Stimulated activated CD8-positive, alpha-beta memory T cell treated with anti-CD3 and anti-CD28 coated beads, Interleukin-4, amount 100 ng/mL, for 4 hours (primary cell): ENCODE data around the gene FOXG1.

Experiments used
- DNase-seq, 2 donors: peaks; one replicate each; pipeline ENCODE4 v3.0.0-alpha.2; 2020; ENCODE audit warnings: low read depth in 2 of 2, low spot score in 1 of 2

The FOXG1 gene

DNA sequence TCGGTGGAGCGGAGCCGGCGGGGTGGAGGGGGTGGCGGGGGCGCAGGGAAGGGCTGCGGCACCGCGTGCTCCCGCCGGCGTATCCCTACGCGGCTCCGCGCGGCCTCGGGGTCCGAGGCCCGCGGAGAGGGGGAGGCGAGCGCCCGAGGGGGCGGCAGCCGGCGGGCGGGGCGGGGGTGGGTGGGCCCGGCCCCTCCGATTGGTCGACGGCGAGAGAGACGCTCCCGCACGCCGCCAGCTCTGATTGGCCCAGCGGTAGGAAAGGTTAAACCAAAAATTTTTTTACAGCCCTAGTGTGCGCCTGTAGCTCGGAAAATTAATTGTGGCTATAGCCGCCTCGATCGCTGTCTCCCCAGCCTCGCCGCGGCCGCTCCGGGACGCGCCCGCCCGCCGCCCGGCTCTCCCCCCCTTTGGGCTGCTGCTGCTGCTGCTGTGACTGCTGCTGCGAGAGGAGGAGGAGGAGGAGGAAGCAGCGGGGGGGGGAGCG is at the start of gene FOXG1:
Gene FOXG1 (plus strand): TSS at position 319 of the 487 bp plus-strand sequence. CDS start 493 bp downstream, outside the sequence.
- DNase-seq, result no peak

DNA sequence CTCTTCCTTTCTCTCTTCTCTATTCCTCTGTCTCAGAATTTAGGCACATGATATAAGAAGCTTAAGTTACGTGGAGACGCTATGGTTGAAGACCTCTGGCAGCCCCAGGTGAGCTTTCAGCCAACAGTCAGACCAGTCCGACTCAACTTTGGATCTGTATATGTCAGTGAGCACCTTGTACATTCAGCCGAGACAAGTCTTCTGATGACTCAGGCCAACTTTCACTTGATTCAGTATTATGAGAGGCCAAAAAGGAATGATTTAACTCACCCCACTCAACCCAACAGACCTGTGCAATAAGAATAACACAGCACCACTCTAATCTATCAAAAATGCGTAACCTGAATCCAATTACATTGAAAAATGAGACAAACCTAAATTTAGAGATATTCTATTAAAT is 47.5 kb upstream of the FOXG1 start:
- no peak for DNase-seq

DNA sequence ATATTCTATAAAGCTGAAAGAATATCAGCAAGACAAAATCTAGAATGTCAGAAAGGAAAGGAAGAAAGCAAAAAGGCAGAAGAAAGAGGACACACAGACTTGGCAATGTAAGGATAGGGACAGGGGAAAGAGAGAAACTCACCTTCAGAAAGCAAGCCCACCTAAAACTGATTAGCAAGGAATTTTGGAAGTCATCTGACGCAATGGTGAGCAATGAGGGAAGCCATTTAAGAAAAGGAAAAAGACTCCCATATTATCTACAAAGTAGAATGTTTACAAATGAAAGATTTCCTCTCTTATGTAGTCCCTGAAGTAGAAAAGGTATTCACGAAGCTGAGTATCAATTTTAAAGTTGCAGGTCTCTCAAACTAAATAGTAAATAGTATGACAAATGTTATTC is 35.2 kb upstream of the FOXG1 start:
- DNase-seq, result no peak

DNA sequence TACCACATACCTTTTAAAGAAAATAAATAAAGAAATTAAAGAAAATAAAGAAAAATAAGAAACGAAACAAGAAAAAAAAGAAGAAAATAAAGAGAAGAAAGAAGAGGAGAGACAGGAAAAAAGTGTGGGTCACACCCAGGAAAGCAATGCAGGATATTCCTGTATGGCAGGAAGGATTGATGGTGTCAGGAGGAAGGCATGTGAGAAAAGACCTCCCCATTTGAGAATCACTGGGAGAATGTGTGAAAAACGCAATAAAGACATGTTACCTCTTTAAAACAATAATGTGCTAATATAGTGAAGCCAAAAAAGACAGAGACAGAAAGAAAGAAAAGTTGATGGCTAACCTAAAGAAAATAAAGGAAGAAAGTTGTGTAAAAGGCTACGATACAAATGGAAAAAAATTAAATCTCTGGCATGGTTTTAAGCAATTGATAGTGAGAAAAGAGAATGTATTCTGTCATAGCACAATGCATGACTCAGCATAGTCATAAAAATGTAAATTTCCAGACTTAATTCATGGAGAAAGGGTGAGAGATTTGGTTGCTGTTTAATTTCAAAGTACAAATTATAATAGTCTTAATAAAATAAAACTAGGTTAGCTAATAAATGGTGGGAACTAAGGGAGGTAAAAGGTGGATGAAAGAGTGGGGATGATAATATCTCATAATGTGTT is 24.3 kb upstream of the FOXG1 start:
- no peak for DNase-seq

DNA sequence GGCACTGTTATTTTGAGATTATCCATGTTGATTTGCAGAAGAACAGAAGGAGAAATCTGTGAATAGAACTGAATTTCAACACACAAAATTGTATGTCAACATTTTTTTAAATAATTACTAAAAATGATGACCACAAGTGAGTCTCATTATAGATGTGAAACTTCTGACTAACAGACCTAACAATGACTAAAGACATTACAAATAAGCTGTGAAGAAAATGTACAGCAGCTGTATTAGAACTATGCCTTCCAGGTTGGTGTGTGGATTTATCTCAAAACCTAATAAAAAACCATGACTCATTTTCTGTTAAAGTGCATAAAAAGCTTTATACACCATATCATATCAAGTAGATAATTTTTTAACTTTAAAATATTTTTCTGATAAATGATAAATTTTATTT is 22.5 kb upstream of the FOXG1 start:
- DNase-seq, result no peak

DNA sequence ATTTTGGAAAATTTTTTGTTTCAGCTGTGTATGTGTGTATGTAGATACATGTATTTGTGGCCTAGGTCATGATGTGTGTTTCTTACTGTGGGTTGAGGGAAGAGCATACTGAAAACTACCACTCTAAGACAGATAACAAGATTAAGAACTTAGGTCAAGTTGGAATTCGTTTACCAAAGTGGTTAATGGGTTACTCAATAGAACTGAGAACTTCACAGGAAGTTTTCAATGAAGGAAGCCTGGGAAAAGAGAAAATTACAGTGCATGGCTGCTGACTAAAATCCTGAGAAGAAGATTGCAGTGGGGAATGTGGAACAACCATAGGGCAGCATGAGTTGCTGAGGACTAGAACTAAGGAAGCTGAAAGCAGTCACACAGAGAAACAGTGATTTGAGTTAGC is 21.4 kb upstream of the FOXG1 start:
- DNase-seq, result no peak

DNA sequence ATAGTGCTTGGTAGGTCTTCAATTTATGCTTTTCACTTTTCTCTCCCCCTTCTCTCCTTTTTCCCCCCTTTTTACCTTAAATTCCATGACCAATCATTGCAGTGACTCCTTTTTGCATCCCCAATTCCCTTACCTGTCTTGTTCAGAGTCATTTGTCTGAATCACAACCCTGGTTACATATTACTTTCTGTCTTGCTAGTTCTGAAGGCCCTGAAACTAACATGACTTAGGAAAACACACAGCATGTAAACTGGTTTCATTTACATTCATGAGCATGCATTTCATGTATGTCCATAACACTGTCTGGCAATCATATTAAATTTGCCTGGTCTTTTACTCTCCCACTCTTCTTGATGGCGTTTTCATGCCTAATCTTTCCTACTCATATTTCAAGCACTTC is 20.3 kb upstream of the FOXG1 start:
- no peak for DNase-seq

DNA sequence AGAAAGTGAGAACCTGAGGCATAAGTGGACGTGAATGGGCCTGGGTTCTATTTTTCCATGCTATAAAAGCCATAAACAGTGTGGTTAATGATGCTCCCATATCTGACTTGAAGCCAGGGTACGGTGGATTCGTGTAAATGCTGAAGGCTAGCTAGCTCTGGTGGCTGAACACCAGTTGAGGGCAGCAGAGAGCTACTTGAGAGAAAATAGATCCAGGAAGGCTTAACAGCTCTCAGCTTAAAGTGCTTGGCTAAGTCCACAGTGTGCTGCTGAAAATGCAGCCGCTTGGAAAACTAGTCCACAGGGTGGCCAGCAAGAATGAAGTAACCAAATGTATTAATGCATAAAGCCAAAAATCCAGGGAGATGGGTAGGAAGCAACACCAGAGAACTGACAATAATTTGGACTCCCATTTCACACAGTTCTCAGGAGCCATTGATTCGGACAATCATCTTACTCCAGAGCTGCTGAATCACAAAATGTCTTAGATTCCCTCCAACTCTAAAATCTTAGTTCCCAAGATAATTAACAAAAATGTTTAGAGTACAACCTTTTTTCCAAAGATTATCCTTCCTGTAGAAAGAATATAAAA is 15.0 kb upstream of the FOXG1 start:
- no peak for DNase-seq

DNA sequence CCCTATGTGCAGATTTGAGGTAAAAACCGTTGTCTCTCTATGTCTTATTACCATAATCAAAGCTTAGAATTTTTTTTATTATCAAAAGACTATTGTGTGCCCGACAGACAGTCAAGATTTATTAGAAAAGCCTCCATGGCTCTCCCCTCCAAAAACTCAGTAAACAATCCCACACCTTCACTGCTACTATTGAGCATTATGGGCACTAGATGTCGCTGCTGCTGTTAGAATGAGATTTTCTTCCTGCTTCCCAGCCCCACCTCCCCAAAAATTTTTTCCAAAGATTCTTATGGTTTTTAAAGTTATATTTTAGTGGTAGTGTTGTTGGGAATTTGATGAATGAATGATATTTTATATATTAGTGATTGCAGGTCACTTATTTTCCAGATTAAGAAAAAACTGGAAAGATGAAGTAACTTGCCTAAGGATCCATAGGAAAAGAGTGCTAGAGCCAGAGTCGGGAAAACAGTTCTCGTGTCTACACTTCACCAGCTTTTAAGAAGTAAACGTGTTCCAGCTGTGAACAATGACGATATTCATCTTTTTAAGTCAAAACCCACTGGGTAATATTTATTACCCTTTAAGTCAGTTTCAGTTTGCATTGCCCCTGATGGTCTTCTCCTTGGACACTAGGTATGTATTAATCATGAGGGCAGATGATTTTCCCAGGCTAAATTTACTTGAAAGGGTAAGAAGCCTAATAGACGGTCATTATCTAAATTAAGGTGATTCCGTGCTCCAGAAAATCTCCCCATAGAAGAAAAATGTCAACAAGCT is 12.2 kb upstream of the FOXG1 start:
- DNase-seq, result no peak

DNA sequence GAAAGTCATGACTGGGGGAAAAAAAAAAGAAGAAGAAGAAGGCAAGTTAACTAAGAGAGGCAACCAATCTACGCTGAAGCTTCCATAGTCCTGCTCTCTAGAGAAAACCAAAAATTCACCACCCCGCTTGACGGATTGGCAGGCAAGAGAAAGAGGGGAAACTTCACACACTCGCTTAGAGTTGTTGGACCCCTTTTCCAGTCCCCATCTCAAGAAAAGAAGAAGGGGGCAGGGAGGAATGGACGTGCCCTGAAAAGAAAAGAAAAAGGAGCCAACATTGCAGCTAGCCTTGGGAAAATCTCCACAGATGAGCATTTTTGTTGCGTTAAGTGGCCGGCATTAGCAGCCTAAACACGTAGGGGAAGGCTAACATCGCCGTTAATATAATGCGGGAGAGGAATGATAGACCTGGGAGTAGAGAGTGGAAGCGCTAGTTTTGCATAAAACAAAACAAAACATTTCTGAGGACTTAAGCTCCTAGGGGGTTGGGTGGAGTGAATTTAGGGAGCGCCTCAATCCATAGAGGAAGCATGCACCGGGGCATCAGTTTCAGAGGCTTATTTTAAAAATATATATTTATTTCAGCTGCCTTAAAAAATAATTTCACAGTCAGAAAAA is 11.3 kb upstream of the FOXG1 start:
- no peak for DNase-seq

DNA sequence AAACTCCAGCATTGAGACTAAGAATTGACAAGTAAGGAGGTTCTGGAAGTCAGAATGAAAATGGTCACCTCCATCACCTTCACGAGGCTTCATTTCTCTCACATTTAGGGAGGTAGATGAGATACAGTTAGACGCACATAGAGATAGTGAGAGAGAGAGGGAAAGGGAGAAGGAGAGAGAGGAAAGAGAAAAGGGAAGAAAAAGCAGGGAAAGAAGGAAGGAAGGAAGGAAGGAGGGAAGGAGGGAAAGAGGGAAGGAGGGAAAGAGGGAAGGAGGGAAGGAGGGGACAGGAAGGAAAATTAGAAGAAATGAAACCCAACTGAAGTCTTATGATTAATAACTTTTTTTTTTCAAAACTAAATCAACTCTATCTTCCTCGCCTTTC is 10.7 kb upstream of the FOXG1 start:
- no peak for DNase-seq

DNA sequence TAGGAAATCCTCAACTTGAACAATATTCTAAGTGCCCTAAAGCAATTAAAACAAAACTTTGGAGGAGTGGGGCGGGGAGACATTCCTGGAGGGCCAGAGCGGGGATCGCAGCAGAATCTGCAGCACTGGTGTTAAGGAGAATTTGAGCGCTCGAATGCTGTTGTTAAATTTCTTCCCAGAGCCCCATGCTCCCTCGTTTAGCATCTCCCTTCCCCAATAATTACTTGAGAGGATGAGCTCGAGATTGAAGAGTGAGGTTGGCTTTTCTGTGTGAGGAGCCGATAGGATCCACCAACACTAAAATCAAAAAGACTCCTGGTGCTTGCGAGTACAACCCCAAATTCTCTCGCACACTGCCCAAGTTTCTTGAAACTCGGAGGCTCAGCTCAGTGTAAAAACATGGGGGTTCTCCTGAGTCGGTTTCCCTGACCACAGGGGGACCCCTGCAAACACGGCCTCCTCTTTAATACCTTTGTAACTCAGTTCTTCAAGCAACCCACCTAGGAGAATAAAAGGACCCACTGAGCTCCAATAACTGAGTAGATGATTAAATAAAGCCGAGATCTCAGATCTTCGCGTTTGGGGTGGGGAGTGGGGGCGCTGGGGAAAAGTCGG is 10.2 kb upstream of the FOXG1 start:
- DNase-seq, result no peak

DNA sequence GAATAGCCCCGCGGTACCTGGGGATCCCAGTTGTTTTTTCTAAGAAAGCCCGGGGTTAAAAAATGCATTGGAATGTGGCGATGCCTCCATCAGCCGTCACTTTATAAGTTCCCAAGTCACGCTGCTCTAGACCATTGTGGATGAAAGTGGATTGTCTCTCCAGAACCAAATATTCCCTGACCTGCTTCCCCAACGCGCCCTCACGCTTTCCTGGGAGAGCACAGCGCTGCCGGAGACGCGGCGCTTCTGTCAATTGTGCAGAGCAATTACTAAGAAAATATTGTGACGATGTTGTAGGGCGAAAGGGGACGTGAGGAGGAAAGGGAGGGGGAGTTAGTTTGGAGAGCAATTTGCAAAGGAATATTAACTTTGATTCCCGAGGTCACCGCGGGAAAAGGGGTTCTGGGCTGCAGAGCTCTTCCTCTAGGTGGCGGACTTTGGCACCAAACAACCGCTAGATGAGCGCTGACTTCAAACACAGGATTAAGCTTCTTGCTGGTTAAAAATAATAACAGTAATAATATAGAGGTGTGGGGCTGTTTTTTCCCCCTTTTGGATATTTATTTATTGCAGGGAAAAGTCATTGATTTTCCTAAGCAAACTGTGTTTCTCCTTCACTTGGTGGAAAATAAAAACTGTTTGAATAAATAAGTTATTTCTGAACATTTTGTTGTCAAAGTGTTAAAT is 9.6 kb upstream of the FOXG1 start:
- DNase-seq, result no peak

DNA sequence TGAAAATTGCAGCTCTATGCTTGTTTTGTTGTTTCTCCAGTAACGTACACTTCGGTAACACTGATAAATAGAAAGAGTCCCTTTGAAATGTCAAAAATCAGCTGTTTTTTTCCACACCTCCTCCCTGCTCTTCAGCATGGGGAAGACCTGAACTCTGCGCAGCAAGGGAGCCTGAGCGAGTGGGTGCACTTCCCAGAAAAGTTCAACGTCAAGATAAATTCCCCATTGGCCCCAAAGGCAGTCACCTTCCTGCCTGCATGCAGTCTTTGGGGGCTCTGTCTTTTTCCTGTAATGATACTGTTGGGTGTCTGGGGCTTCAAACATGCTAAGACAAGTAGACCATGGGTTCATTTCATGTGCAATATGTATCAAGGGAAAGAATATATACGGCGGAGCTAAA is 8.8 kb upstream of the FOXG1 start:
- DNase-seq, result no peak

DNA sequence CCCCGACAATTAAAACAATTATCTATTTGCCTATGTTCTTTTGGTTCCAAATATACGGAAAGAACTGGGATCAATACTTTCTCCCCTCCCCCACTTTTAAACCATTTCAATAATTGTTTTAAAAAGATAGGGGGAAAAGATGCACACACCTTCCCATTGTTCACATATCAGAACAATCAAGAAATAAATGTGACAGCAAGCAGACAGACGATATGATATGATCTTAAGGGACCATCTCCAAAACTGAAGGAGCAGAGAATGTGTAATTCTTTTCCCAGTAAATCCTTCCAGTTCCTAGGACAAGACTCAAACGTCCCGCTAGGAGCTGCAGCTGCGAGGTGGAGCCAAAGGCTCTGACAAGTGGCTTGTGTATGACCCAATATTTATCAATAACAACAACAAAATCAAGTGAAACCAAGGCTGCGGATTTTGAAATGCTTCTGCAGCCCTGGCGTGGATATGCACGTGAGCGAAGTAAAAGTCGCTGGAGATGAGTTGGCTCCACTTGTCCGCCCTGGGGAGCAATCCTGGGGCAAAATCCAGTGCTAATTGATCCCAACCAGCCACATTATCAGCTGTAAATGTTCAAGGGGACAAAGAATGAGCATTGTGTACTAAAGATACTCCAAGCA is 8.2 kb upstream of the FOXG1 start:
- DNase-seq, result no peak

DNA sequence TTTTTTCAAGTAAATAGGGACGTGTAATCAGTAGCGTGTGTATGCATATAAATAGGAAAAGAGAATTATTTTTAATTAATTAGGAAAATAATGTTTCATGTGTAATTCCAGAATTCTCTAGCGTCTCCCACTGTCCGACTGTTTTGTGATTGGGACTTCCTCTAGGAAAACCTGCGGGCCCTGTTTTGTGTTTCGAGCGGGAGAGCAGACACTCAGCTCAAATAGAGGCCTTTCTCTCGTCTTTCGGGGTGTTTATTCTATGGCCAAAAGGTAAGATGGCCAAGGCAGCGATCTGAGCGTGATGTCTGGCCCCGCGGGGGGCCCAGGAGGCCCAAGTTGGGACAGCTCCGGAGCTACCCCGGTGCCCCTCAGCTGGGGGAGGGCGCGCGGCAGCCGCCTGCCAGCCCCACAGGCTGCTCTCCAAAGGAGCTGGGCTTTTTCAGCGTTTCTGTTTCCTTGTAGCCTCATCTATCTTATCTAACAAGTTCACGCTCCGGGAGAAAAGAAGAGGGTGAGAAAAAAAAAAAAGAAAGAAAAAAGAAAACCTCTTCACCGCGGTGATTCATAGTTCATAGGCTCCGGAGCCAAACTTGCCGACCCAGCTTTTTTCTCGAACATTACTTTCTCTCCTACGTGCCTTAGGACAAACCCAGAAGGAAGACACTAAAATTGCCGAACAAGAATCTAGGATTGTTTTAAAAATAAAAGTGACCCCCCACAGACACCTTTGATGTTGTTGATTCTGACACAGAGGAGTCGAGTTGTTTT is 7.5 kb upstream of the FOXG1 start:
- DNase-seq, result no peak

DNA sequence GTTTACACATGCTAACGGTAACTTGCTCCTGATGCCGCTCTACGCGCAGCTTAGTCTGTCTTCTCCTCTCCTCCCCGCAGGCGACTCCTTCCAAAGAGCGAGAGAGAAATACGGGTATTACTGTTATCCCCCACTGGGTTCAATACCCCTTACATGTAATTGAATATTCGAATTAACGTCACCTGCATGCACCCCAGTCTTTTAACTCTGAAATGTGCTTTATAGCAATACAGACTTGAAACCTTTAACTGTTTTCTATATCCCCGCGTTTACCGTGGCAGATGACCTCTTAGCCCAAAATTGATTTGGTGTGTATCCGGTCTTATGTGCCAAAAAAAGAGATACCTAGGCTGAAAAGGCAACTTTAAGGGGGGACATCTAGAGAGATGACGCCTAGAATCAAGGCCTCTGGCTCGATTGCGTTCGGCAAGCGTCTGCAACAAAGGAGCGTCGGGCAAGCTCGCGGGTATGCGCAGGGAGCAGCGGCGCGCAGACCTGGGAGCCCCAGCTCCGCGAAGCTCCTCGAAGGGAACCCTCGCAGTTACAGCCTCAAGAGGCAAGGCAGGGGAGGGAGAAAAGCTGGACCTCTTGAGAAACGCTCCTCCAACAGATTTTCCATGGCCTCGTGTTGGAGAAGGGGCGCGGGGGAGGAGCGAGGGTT is 6.8 kb upstream of the FOXG1 start:
- no peak for DNase-seq

DNA sequence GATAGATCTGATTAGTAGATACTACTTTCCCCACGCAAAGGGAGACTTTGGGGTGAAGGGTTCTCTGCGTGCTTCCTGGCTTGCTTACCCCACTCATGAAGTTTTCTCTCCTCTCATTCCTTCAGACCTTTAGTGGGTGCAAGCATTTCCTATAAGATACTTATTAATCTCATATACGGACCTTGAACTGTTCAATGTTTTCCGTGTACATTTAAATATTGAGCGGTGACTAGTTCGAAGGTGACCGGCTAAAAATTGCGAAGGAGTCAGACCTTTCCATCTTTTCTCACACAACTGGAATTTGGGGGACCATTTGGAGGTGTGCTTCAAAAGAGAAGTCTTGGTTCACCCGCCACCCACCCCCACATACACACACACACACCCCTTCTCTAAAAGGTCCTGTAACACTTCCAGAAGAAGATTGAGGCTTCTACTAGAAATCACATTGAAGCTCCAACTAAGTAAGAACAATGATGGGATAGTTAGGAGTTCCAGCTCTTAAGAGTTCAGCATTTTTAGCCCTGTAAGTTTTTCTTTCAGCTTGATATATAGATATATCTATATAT is 6.1 kb upstream of the FOXG1 start:
- DNase-seq, result no peak
